SJCRH30 (cell line): Measurements from ENCODE around the gene CDH20. TPM values are rescaled to one million over a fixed set of nuclear protein-coding genes. Genes with fewer than 3 reads are reported as not detected.

Experiments used
- DNase-seq, 2 experiments: peaks; one replicate each; pipeline ENCODE4 v3.0.0-alpha.2; 2015 to 2020
- H3K27ac ChIP-seq: fragments of 250-450 bp; sonication (Bioruptor Pico); 2 replicates; pipeline ENCODE4 v1.5.1; 2020; ENCODE audit warnings: mild to moderate bottlenecking, moderate library complexity
- H3K27me3 ChIP-seq: fragments of 250-450 bp; sonication (Bioruptor Pico); 2 replicates; pipeline ENCODE4 v1.5.1; 2020; ENCODE audit warnings: mild to moderate bottlenecking, moderate library complexity
- H3K36me3 ChIP-seq: fragments of 250-450 bp; sonication (Bioruptor Pico); 2 replicates; pipeline ENCODE4 v1.5.1; 2020; ENCODE audit warnings: mild to moderate bottlenecking, moderate library complexity
- H3K4me1 ChIP-seq: fragments of 250-450 bp; sonication (Bioruptor Pico); 2 replicates; pipeline ENCODE4 v1.5.1; 2020; ENCODE audit warnings: mild to moderate bottlenecking, moderate library complexity
- H3K4me3 ChIP-seq: fragments of 250-450 bp; sonication (Bioruptor Pico); 2 replicates; pipeline ENCODE4 v1.5.1; 2020; ENCODE audit warnings: mild to moderate bottlenecking, moderate library complexity
- H3K9me3 ChIP-seq: fragments of 250-450 bp; sonication (Bioruptor Pico); replicated peaks from 2 replicates; pipeline ENCODE4 v1.5.1; 2020; ENCODE audit warnings: mild to moderate bottlenecking, moderate library complexity
- total RNA-seq: library from RNA; depleted of rRNA; stranded (reverse); fragments of >200 nt; shearing (Covaris generic); gene quantifications from 2 replicates; pipeline ENCODE4 v1.2.3, GENCODE V29; 2014

Gene CDH20
- total RNA-seq, 1 experiment from 2014 or later: not detected

GRCh38 chr18:61334491-61334850, 1.2 kb downstream of the CDH20 start:
- Histone ChIP-seq H3K4me3 (no peak overlapping the region), H3K27ac (no peak overlapping the region), H3K4me1 (no peaks in the 10 kb centered on the region), H3K9me3 (no peaks in the 10 kb centered on the region), H3K36me3 (no peaks in the 10 kb centered on the region), H3K27me3 (no peaks in the 10 kb centered on the region)
- no peak for DNase-seq

GRCh38 chr18:61334951-61335683, 1.9 kb downstream of the CDH20 start:
- DNase-seq: no peak

GRCh38 chr18:61335684-61336555, 2.7 kb downstream of the CDH20 start:
- Histone ChIP-seq H3K27me3 (no peaks in the 10 kb centered on the region), H3K36me3 (no peaks in the 10 kb centered on the region), H3K9me3 (no peaks in the 10 kb centered on the region), H3K4me1 (no peaks in the 10 kb centered on the region), H3K27ac (no peak overlapping the region), H3K4me3 (no peak overlapping the region)
- DNase-seq: no peak

More at GRCh38 chr18:61334951-61335683, 1.9 kb downstream of the CDH20 start:
- Histone ChIP-seq H3K4me1 (no peaks in the 10 kb centered on the region), H3K4me3 (no peak overlapping the region), H3K27ac (no peak overlapping the region), H3K36me3 (no peaks in the 10 kb centered on the region), H3K27me3 (no peaks in the 10 kb centered on the region), H3K9me3 (no peaks in the 10 kb centered on the region)

- H3K36me3 ChIP-seq: no peaks in the 10 kb centered on the region
- no peaks in the 10 kb centered on the region for H3K9me3 ChIP-seq
- no peak overlapping the region for H3K27ac ChIP-seq
- H3K4me3 ChIP-seq: no peak overlapping the region
- no peak for DNase-seq
- H3K4me1 ChIP-seq: no peaks in the 10 kb centered on the region
- H3K27me3 ChIP-seq: no peaks in the 10 kb centered on the region
Observed at GRCh38 chr18:61336766-61337165, 3.5 kb downstream of the CDH20 start.

- Histone ChIP-seq H3K27ac (no peak overlapping the region), H3K27me3 (no peaks in the 10 kb centered on the region), H3K9me3 (no peaks in the 10 kb centered on the region)
Observed at GRCh38 chr18:61337527-61337926, 4.3 kb downstream of the CDH20 start.

GRCh38 chr18:61340148-61340547, 6.9 kb downstream of the CDH20 start:
- Histone ChIP-seq H3K4me3 (no peak overlapping the region), H3K27ac (no peak overlapping the region), H3K27me3 (no peaks in the 10 kb centered on the region), H3K4me1 (no peaks in the 10 kb centered on the region), H3K9me3 (no peaks in the 10 kb centered on the region), H3K36me3 (no peaks in the 10 kb centered on the region)
- DNase-seq: no peak

More at GRCh38 chr18:61337527-61337926, 4.3 kb downstream of the CDH20 start:
- DNase-seq: no peak
- no peaks in the 10 kb centered on the region for H3K36me3 ChIP-seq
- no peak overlapping the region for H3K4me3 ChIP-seq
- H3K4me1 ChIP-seq: no peaks in the 10 kb centered on the region

GRCh38 chr18:61348230-61348629, 15.0 kb downstream of the CDH20 start:
- Histone ChIP-seq H3K4me1 (peaks cover 7% of the 10 kb centered on the region), H3K9me3 (no peaks in the 10 kb centered on the region)
- peak in 1 of 2 experiments; percentile 35 for DNase-seq

GRCh38 chr18:61350578-61350977, 17.3 kb downstream of the CDH20 start:
- H3K27ac ChIP-seq: no peak overlapping the region
- peaks cover 7% of the 10 kb centered on the region for H3K4me1 ChIP-seq
- DNase-seq: no peak
- H3K4me3 ChIP-seq: no peak overlapping the region
- no peaks in the 10 kb centered on the region for H3K36me3 ChIP-seq
- no peaks in the 10 kb centered on the region for H3K9me3 ChIP-seq
- H3K27me3 ChIP-seq: no peaks in the 10 kb centered on the region

More at GRCh38 chr18:61348230-61348629, 15.0 kb downstream of the CDH20 start:
- no peaks in the 10 kb centered on the region for H3K27me3 ChIP-seq
- H3K4me3 ChIP-seq: no peak overlapping the region
- H3K36me3 ChIP-seq: no peaks in the 10 kb centered on the region
- H3K27ac ChIP-seq: no peak overlapping the region

- DNase-seq: no peak
Observed at GRCh38 chr18:61352059-61352458, 18.8 kb downstream of the CDH20 start.

GRCh38 chr18:61352611-61353010, 19.4 kb downstream of the CDH20 start:
- H3K4me1 ChIP-seq: peaks cover 7% of the 10 kb centered on the region
- DNase-seq: no peak
- no peak overlapping the region for H3K4me3 ChIP-seq
- H3K9me3 ChIP-seq: no peaks in the 10 kb centered on the region
- no peaks in the 10 kb centered on the region for H3K27me3 ChIP-seq
- H3K27ac ChIP-seq: no peak overlapping the region
- H3K36me3 ChIP-seq: no peaks in the 10 kb centered on the region

More at GRCh38 chr18:61352059-61352458, 18.8 kb downstream of the CDH20 start:
- Histone ChIP-seq H3K27ac (no peak overlapping the region), H3K4me1 (peaks cover 7% of the 10 kb centered on the region), H3K9me3 (no peaks in the 10 kb centered on the region), H3K4me3 (no peak overlapping the region), H3K27me3 (no peaks in the 10 kb centered on the region), H3K36me3 (no peaks in the 10 kb centered on the region)

GRCh38 chr18:61360404-61361383, 27.5 kb downstream of the CDH20 start:
- no peaks in the 10 kb centered on the region for H3K27me3 ChIP-seq
- H3K4me1 ChIP-seq: no peaks in the 10 kb centered on the region
- no peak for DNase-seq
- no peaks in the 10 kb centered on the region for H3K36me3 ChIP-seq
- H3K9me3 ChIP-seq: no peaks in the 10 kb centered on the region
- H3K27ac ChIP-seq: no peak overlapping the region
- no peak overlapping the region for H3K4me3 ChIP-seq

GRCh38 chr18:61362511-61362910, 29.3 kb downstream of the CDH20 start:
- Histone ChIP-seq H3K36me3 (no peaks in the 10 kb centered on the region), H3K4me1 (no peaks in the 10 kb centered on the region), H3K4me3 (no peak overlapping the region), H3K27me3 (no peaks in the 10 kb centered on the region), H3K9me3 (no peaks in the 10 kb centered on the region), H3K27ac (no peak overlapping the region)
- DNase-seq: no peak

- Histone ChIP-seq H3K27me3 (no peaks in the 10 kb centered on the region), H3K27ac (no peak overlapping the region), H3K9me3 (no peaks in the 10 kb centered on the region), H3K36me3 (no peaks in the 10 kb centered on the region), H3K4me1 (peaks cover 7% of the 10 kb centered on the region; the same call in 1 of the 2 replicates), H3K4me3 (no peak overlapping the region)
- DNase-seq: no peak
Observed at GRCh38 chr18:61364953-61365352, 31.7 kb downstream of the CDH20 start.

- H3K27ac ChIP-seq: no peak overlapping the region
- H3K9me3 ChIP-seq: no peaks in the 10 kb centered on the region
- no peaks in the 10 kb centered on the region for H3K36me3 ChIP-seq
- no peak for DNase-seq
- no peak overlapping the region for H3K4me3 ChIP-seq
- peaks cover 20% of the 10 kb centered on the region for H3K4me1 ChIP-seq
- no peaks in the 10 kb centered on the region for H3K27me3 ChIP-seq
Observed at GRCh38 chr18:61368001-61368400, 34.8 kb downstream of the CDH20 start.
